HG03575 (cell line): Measurements from ENCODE around the gene PSG11.
"Not testable (repeated sequence)": the region's sequence is repeated elsewhere in the genome, so short reads cannot be mapped to it uniquely, and the experiment has no call there.

ENCODE experiments used
- ATAC-seq: cut with Tn5 transposase; IDR thresholded peaks from one replicate; pipeline ENCODE4 v1.9.1; 2021; ENCODE audit not compliant: unreplicated experiment, insufficient number of reproducible peaks, low FRiP score; ENCODE audit errors: extremely low read depth

PSG11 gene

GRCh38 chr19:42992029-42992604 is 34.2 kb downstream of the PSG11 start:
- ATAC-seq: not testable (repeated sequence)

GRCh38 chr19:42989851-42990250 is 36.4 kb downstream of the PSG11 start:
- ATAC-seq: no peak

- ATAC-seq: not testable (repeated sequence)
These were observed 37.1 kb downstream of the PSG11 start for GRCh38 chr19:42989186-42989585.

GRCh38 chr19:42988206-42988605 is 38.1 kb downstream of the PSG11 start:
- not testable (repeated sequence) for ATAC-seq

GRCh38 chr19:42985588-42985987 is 40.7 kb downstream of the PSG11 start:
- no peak for ATAC-seq

- not testable (repeated sequence) for ATAC-seq
These were observed 44.2 kb downstream of the PSG11 start for GRCh38 chr19:42982111-42982510.

GRCh38 chr19:42971451-42971850 is 54.8 kb downstream of the PSG11 start:
- ATAC-seq: not testable (repeated sequence)

GRCh38 chr19:42965176-42965575 is 61.1 kb downstream of the PSG11 start:
- ATAC-seq: no peak

- ATAC-seq: no peak
These were observed 65.2 kb downstream of the PSG11 start for GRCh38 chr19:42961119-42961518.
